Caco-2 (cell line): ENCODE results near the gene RMI2. TPM values are rescaled to one million over a fixed set of nuclear protein-coding genes. Genes with fewer than 3 reads are reported as not detected.

ENCODE experiments used
- BruUV-seq: library from RNA; stranded (reverse); fragments of 400-500 nt; replicated peaks from 2 replicates; lab custom pipeline; 2021; lab: Mats Ljungman, UMichigan
- CTCF ChIA-PET: fragments of 300-600 bp; sonication (Branson Sonifier 250); formaldehyde crosslinking; loops from one replicate; lab custom pipeline; 2022; ENCODE audit warnings: antibody characterized with exemption; lab: Charles Lee
- POLR2A ChIA-PET: fragments of 300-600 bp; sonication (Branson Sonifier 250); formaldehyde crosslinking; loops from one replicate; lab custom pipeline; 2022; ENCODE audit warnings: antibody characterized with exemption; lab: Charles Lee
- DNase-seq, 2 experiments: peaks; one replicate each; pipeline versions ENCODE4 v3.0.0 to v3.0.0-alpha.2; 2020 to 2022
- H3K27me3 ChIP-seq: replicated peaks from 2 replicates; pipeline ENCODE4 v1.6.0; 2011; ENCODE audit warnings: low read length; ENCODE audit not compliant: control insufficient read depth, insufficient read depth
- H3K36me3 ChIP-seq: 2 replicates; pipeline ENCODE4 v1.5.1; 2011; ENCODE audit warnings: low read length; ENCODE audit not compliant: control insufficient read depth, insufficient read depth
- H3K4me1 ChIP-seq: fragments of 250-450 bp; sonication (Bioruptor Pico); 2 replicates; pipeline ENCODE4 v1.5.1; 2020; ENCODE audit warnings: mild to moderate bottlenecking
- H3K4me3 ChIP-seq: 2 replicates; pipeline ENCODE4 v1.5.1; 2011; ENCODE audit warnings: low read depth, mild to moderate bottlenecking, control low read depth, low read length
- H3K9me3 ChIP-seq: fragments of 250-450 bp; sonication (Bioruptor Pico); 2 replicates; pipeline ENCODE4 v1.5.1; 2020; ENCODE audit warnings: mild to moderate bottlenecking, moderate library complexity
- H3K27ac Mint-ChIP-seq: one replicate; pipeline ENCODE4 v1.8.0; 2022; ENCODE audit warnings: mixed read lengths; ENCODE audit not compliant: unreplicated experiment
- H3K27me3 Mint-ChIP-seq: one replicate; pipeline ENCODE4 v1.8.0; 2022; ENCODE audit warnings: mixed read lengths; ENCODE audit not compliant: insufficient read depth, unreplicated experiment
- H3K36me3 Mint-ChIP-seq: one replicate; pipeline ENCODE4 v1.8.0; 2022; ENCODE audit warnings: mild to moderate bottlenecking, mixed read lengths; ENCODE audit not compliant: insufficient read depth, unreplicated experiment
- H3K4me1 Mint-ChIP-seq: one replicate; pipeline ENCODE4 v1.8.0; 2022; ENCODE audit warnings: low read depth, mixed read lengths; ENCODE audit not compliant: unreplicated experiment
- H3K4me3 Mint-ChIP-seq: one replicate; pipeline ENCODE4 v1.8.0; 2022; ENCODE audit warnings: mild to moderate bottlenecking, moderate library complexity, mixed read lengths; ENCODE audit not compliant: unreplicated experiment
- H3K9me3 Mint-ChIP-seq: one replicate; pipeline ENCODE4 v1.8.0; 2022; ENCODE audit warnings: mixed read lengths; ENCODE audit not compliant: unreplicated experiment
- intact Hi-C: fragments of 100-400 bp; cut with micrococcal nuclease; formaldehyde crosslinking; loops from one replicate; pipeline ENCODE4 v1.10.0; 2022; ENCODE audit not compliant: unreplicated experiment
- total RNA-seq: library from RNA; stranded (reverse); gene quantifications from 2 replicates; pipeline ENCODE4 v1.2.3, GENCODE V29; 2022
- TF ChIP-seq, protein P1 (sequence below), 2 experiments: fragments of 200-600 bp in 1 of 2; IDR thresholded peaks; 1 replicate in 1 of 2; 2 replicates in 1 of 2; pipeline versions ENCODE4 v1.5.1 to v1.8.0; 2011 to 2022; ENCODE audit warnings: antibody characterized with exemption in 1 of 2, control low read depth in 1 of 2, inconsistent platforms in 1 of 2, low read depth in 1 of 2, low read length in 1 of 2, mild to moderate bottlenecking in 1 of 2, moderate library complexity in 1 of 2; ENCODE audit not compliant: insufficient read depth in 1 of 2, severe bottlenecking in 1 of 2, unreplicated experiment in 1 of 2

Gene RMI2
- total RNA-seq, 1 experiment from 2014 or later = 52.7 TPM

DNA sequence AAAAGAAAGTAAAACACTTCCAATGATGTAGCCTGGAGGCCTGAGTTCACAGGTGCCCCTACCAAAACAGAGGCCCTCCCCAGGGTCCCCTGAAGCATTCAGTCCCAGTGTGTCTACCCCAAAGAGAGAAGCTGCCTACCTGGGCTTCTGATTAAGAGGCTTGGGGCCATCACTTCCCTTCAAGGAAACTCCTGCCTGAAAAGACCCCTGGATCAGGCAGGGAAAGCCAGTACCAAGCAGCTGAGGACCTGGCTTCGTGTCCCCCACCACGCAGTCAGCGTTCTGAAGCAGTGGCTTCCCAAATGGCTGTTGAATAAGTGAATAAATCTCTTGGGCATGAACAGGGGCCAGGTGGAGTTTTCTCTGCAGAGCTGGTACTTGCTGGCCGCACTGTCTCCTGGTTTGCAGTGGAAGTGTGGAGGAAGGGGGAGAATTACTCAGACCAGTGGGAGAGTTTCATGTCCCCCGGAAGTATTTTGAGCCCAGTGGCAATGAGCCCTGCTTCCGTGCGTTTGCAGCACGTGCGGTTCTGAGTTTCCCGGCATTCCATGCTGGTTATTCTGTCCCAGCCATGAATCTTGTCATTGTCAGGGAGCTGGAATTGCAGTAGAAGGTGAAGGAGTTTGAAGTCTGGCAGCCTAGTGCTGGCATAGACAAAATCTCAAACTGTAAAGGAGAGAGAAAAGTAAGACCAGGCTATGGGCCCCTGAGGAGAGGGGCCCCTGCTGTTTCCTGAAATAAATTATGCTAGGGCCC is 27.0 kb downstream of the RMI2 start:
- no peak overlapping the region for H3K27ac Mint-ChIP-seq
- intact Hi-C loops = no loop called here
- no peaks in the 10 kb centered on the region for H3K9me3 Mint-ChIP-seq
- no peaks in the 10 kb centered on the region for H3K36me3 Mint-ChIP-seq
- CTCF ChIA-PET = interaction anchor here (0.8 kb wide), 1 partner anchor 418 kb away, joined by 3 read pairs; no protein-coding TSS in a partner anchor
- H3K4me3 Mint-ChIP-seq = no peak overlapping the region
- Histone ChIP-seq H3K27me3 (no peaks in the 10 kb centered on the region), H3K36me3 (no peaks in the 10 kb centered on the region), H3K4me1 (peaks cover 4% of the 10 kb centered on the region; the same call in 1 of the 2 replicates), H3K4me3 (no peak overlapping the region), H3K9me3 (no peaks in the 10 kb centered on the region)
- DNase-seq = no peak
- POLR2A ChIA-PET = interaction anchor here (1.0 kb wide), 1 partner anchor 116 kb away, joined by 6 read pairs; the partner anchor contains the start of gene SOCS1
- TF ChIP-seq, protein P1, sequence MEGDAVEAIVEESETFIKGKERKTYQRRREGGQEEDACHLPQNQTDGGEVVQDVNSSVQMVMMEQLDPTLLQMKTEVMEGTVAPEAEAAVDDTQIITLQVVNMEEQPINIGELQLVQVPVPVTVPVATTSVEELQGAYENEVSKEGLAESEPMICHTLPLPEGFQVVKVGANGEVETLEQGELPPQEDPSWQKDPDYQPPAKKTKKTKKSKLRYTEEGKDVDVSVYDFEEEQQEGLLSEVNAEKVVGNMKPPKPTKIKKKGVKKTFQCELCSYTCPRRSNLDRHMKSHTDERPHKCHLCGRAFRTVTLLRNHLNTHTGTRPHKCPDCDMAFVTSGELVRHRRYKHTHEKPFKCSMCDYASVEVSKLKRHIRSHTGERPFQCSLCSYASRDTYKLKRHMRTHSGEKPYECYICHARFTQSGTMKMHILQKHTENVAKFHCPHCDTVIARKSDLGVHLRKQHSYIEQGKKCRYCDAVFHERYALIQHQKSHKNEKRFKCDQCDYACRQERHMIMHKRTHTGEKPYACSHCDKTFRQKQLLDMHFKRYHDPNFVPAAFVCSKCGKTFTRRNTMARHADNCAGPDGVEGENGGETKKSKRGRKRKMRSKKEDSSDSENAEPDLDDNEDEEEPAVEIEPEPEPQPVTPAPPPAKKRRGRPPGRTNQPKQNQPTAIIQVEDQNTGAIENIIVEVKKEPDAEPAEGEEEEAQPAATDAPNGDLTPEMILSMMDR (IDR thresholded peaks at IDR 0.05; ENCODE audit: insufficient read depth in 1 of 2, low read depth in 1 of 2, low read length in 1 of 2, severe bottlenecking in 1 of 2, unreplicated experiment in 1 of 2) = no peak
- BruUV-seq = no TSS peak
- H3K4me1 Mint-ChIP-seq = no peaks in the 10 kb centered on the region
- H3K27me3 Mint-ChIP-seq = no peaks in the 10 kb centered on the region

DNA sequence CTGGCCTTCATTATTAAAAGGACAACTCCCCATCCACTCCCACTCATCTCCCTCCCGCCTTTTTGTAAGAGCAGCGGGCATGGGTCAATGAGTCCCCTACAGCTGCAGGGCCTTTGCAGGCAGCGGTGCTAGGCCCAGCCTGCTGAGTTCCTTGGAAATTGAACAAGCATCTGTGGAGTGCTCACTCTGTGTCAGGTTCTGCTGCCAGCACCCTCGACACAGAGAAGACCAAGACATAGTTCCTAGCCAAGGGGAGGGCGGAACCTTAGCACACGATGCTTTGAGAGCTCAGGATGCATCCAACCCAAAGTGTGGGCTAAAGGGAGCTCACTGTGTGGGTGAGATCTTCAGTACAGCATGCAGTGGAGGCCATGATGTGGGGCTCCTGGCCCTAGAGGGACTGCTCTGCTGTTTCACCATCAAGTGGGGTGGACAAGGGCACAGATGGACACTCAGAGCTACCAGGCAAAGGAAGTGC is 27.6 kb downstream of the RMI2 start:
- H3K9me3 ChIP-seq = no peaks in the 10 kb centered on the region
- Mint-ChIP-seq H3K27ac (no peak overlapping the region), H3K9me3 (no peaks in the 10 kb centered on the region), H3K4me1 (no peaks in the 10 kb centered on the region), H3K27me3 (no peaks in the 10 kb centered on the region), H3K4me3 (no peak overlapping the region), H3K36me3 (no peaks in the 10 kb centered on the region)
- DNase-seq = no peak
- no peaks in the 10 kb centered on the region for H3K36me3 ChIP-seq
- peaks cover 4% of the 10 kb centered on the region; the same call in 1 of the 2 replicates for H3K4me1 ChIP-seq
- CTCF ChIA-PET = no interaction called here
- intact Hi-C loops = no loop called here
- no peak overlapping the region for H3K4me3 ChIP-seq
- no TSS peak for BruUV-seq
- POLR2A ChIA-PET = no interaction called here
- no peaks in the 10 kb centered on the region for H3K27me3 ChIP-seq
- TF ChIP-seq, protein P1 (IDR thresholded peaks at IDR 0.05; ENCODE audit: insufficient read depth in 1 of 2, low read depth in 1 of 2, low read length in 1 of 2, severe bottlenecking in 1 of 2, unreplicated experiment in 1 of 2) = no peak

DNA sequence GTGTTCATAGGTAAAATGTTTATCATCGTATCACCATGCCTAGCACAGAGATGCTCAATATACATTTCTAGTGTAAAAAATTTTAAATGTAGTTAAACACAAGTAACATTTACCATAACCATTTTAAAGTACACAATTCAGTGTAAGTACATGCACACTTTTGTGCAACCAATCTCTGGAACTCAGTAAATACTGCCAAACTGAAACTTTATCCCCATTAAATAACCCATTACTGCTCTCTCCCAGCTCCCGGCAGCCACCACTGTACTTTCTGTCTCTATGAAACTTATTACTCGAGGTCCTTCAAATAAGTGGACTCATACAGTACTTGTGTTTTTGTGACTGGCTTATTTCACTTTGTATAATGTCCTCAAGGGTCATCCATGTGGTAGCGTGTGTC is 29.0 kb downstream of the RMI2 start:
- no peak for DNase-seq
- H3K4me3 ChIP-seq = no peak overlapping the region
- no peak overlapping the region for H3K4me3 Mint-ChIP-seq
- BruUV-seq = no TSS peak
- no peaks in the 10 kb centered on the region for H3K27me3 ChIP-seq
- H3K9me3 Mint-ChIP-seq = no peaks in the 10 kb centered on the region
- no peaks in the 10 kb centered on the region for H3K27me3 Mint-ChIP-seq
- peaks cover 4% of the 10 kb centered on the region; the same call in 1 of the 2 replicates for H3K4me1 ChIP-seq
- peaks cover 2% of the 10 kb centered on the region for H3K4me1 Mint-ChIP-seq
- H3K27ac Mint-ChIP-seq = no peak overlapping the region
- H3K9me3 ChIP-seq = no peaks in the 10 kb centered on the region
- POLR2A ChIA-PET = no interaction called here
- TF ChIP-seq, protein P1 (IDR thresholded peaks at IDR 0.05; ENCODE audit: insufficient read depth in 1 of 2, low read depth in 1 of 2, low read length in 1 of 2, severe bottlenecking in 1 of 2, unreplicated experiment in 1 of 2) = no peak
- intact Hi-C loops = no loop called here
- no peaks in the 10 kb centered on the region for H3K36me3 ChIP-seq
- CTCF ChIA-PET = no interaction called here
- no peaks in the 10 kb centered on the region for H3K36me3 Mint-ChIP-seq
